GM20000 (cell line): ENCODE results near the gene TLR4.

Experiments used
- DNase-seq: peaks from one replicate; pipeline ENCODE4 v3.0.0; 2012; ENCODE audit warnings: low spot score
- CTCF ChIP-seq: IDR thresholded peaks from 2 replicates; pipeline ENCODE4 v1.5.1; 2012; ENCODE audit warnings: mild to moderate bottlenecking, control low read depth; ENCODE audit errors: extremely low read depth, missing control alignments

The TLR4 gene

GRCh38 chr9:117677572-117677971 is 26.6 kb upstream of the TLR4 start:
- DNase-seq, result no peak
- TF ChIP-seq CTCF, result no peak

- no peak for DNase-seq
- TF ChIP-seq CTCF, result no peak
Measured at GRCh38 chr9:117678871-117679270, 25.3 kb upstream of the TLR4 start.

GRCh38 chr9:117679416-117679815 is 24.8 kb upstream of the TLR4 start:
- DNase-seq, result no peak
- TF ChIP-seq CTCF, result no peak

- no peak for DNase-seq
- TF ChIP-seq CTCF, result no peak
Measured at GRCh38 chr9:117681888-117682287, 22.3 kb upstream of the TLR4 start.

- TF ChIP-seq CTCF, result no peak
- no peak for DNase-seq
Measured at GRCh38 chr9:117682955-117683710, 21.1 kb upstream of the TLR4 start.

GRCh38 chr9:117687532-117687931 is 16.7 kb upstream of the TLR4 start:
- DNase-seq, result no peak
- TF ChIP-seq CTCF, result no peak

- TF ChIP-seq CTCF, result no peak
- no peak for DNase-seq
Measured at GRCh38 chr9:117691367-117691766, 12.8 kb upstream of the TLR4 start.
